ENCODE measurements around the gene OXSR1.

OXSR1 gene

DNA sequence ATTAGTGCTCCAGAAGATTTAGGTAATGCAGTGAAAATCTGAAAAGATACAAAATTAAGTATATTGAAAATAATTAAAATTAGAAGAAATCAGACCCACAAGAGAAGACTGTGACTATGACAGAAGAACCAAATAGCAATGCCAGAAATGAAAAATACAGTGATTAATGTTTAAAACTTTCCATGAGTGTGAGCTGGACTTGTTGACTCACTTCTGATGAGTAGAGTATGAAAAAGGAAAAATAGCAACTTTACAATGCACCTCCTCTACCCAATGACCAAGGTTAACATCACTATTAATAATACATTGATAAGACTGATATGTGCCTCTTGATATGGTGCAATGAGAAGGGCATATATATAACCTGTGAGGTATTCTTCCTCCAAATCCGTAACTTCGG is 60.9 kb downstream of the OXSR1 start:
- Histone ChIP-seq H2AFZ (ENCODE audit: insufficient read depth, low read length, poor library complexity) (no peak overlapping the region), H4K8ac (ENCODE audit: low read depth, low read length) (no peak overlapping the region)

GRCh38 chr3:38227989-38228388 is 62.7 kb downstream of the OXSR1 start:
- Histone ChIP-seq H3K18ac (ENCODE audit: low read length) (no peak overlapping the region), H3K79me2 (ENCODE audit: control insufficient read depth, insufficient read depth, low read length, poor library complexity) (no peaks in the 10 kb centered on the region), H3K14ac (ENCODE audit: low read length) (no peak overlapping the region), H3K27me3 (ENCODE audit: insufficient read depth, low read length) (no peaks in the 10 kb centered on the region), H2BK5ac (ENCODE audit: low read depth, low read length, poor library complexity) (no peak overlapping the region), H3K9me3 (ENCODE audit: insufficient read depth, low read depth, low read length) (no peaks in the 10 kb centered on the region), H3K27ac (ENCODE audit: low read depth, low read length) (no peak overlapping the region), H3K79me1 (ENCODE audit: low read length) (no peaks in the 10 kb centered on the region), H3K4me1 (ENCODE audit: control insufficient read depth in 1 of 2, insufficient read depth in 2 of 2, low read length in 2 of 2) (no peaks in the 10 kb centered on the region), H3K4me3 (ENCODE audit: low read depth, low read length) (no peak overlapping the region), H3K4me2 (ENCODE audit: low read length) (no peak overlapping the region), H2BK12ac (ENCODE audit: low read length) (no peak overlapping the region), H3K9ac (ENCODE audit: low read length) (no peak overlapping the region), H2AK5ac (ENCODE audit: low read length) (no peak overlapping the region), H2AFZ (ENCODE audit: insufficient read depth, low read length, poor library complexity) (no peak overlapping the region), H3K23ac (ENCODE audit: low read length) (no peak overlapping the region), H3K36me3 (ENCODE audit: control insufficient read depth in 1 of 2, insufficient read depth in 2 of 2, low read length in 2 of 2) (peaks cover 4 to 5% of the 10 kb centered on the region in 2 experiments), H2BK120ac (ENCODE audit: insufficient read depth, low read length, poor library complexity) (no peak overlapping the region), H4K91ac (ENCODE audit: low read depth, low read length) (no peak overlapping the region), H3K4ac (ENCODE audit: low read depth, low read length) (no peak overlapping the region), H4K8ac (ENCODE audit: low read depth, low read length) (no peak overlapping the region), H4K12ac (ENCODE audit: low read depth, low read length) (no peak overlapping the region)
- WGBS (ENCODE audit: extremely low coverage, insufficient coverage, insufficient read length) = no CpG with 5 or more reads among the region's 2 CpGs
- DNase-seq = peak in 1 of 2 donors; percentile 49

More for the DNA sequence above, 60.9 kb downstream of the OXSR1 start:
- H3K4me1 ChIP-seq (ENCODE audit: control insufficient read depth in 1 of 2, insufficient read depth in 2 of 2, low read length in 2 of 2) = no peaks in the 10 kb centered on the region
- H2BK120ac ChIP-seq (ENCODE audit: insufficient read depth, low read length, poor library complexity) = no peak overlapping the region
- H3K36me3 ChIP-seq (ENCODE audit: control insufficient read depth in 1 of 2, insufficient read depth in 2 of 2, low read length in 2 of 2) = peaks cover 5 to 7% of the 10 kb centered on the region in 2 experiments
- no peak overlapping the region for H3K9ac ChIP-seq (ENCODE audit: low read length)
- H3K4me3 ChIP-seq (ENCODE audit: low read depth, low read length) = no peak overlapping the region
- H2BK5ac ChIP-seq (ENCODE audit: low read depth, low read length, poor library complexity) = no peak overlapping the region
- H2AK5ac ChIP-seq (ENCODE audit: low read length) = no peak overlapping the region
- WGBS (ENCODE audit: extremely low coverage, insufficient coverage, insufficient read length) = no CpG with 5 or more reads among the region's 2 CpGs
- no peaks in the 10 kb centered on the region for H3K9me3 ChIP-seq (ENCODE audit: insufficient read depth, low read depth, low read length)
- H3K14ac ChIP-seq (ENCODE audit: low read length) = no peak overlapping the region
- H3K23ac ChIP-seq (ENCODE audit: low read length) = no peak overlapping the region
- no peak overlapping the region for H2BK12ac ChIP-seq (ENCODE audit: low read length)
- H3K79me2 ChIP-seq (ENCODE audit: control insufficient read depth, insufficient read depth, low read length, poor library complexity) = no peaks in the 10 kb centered on the region
- no peak overlapping the region for H3K27ac ChIP-seq (ENCODE audit: low read depth, low read length)
- H3K18ac ChIP-seq (ENCODE audit: low read length) = no peak overlapping the region
- H4K12ac ChIP-seq (ENCODE audit: low read depth, low read length) = no peak overlapping the region
- H4K91ac ChIP-seq (ENCODE audit: low read depth, low read length) = no peak overlapping the region
- no peak overlapping the region for H3K4me2 ChIP-seq (ENCODE audit: low read length)
- no peaks in the 10 kb centered on the region for H3K79me1 ChIP-seq (ENCODE audit: low read length)
- peak in 1 of 2 donors; percentile 9 for DNase-seq
- no peaks in the 10 kb centered on the region for H3K27me3 ChIP-seq (ENCODE audit: insufficient read depth, low read length)
- no peak overlapping the region for H3K4ac ChIP-seq (ENCODE audit: low read depth, low read length)

DNA sequence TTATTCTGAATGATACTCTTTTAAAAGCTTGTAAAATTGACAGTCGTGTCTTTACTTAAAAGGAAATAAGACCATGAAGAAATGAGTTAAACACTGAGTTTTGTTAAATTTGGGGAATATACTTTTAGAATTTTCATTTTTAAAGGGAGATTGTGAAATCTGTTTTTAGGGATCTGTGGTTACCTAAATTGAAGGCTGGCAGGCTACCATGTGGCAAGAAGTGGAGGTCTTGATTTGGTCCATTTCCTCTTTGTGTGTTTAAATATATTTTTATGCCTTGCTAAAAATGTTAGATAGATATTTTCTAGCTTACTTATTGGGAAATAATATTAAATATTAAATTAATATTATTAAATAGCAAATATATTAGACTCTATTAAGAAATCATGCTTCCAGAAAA is 63.7 kb downstream of the OXSR1 start:
- H3K27ac ChIP-seq (ENCODE audit: low read depth, low read length) = no peak overlapping the region
- H2AFZ ChIP-seq (ENCODE audit: insufficient read depth, low read length, poor library complexity) = no peak overlapping the region
- H3K23ac ChIP-seq (ENCODE audit: low read length) = no peak overlapping the region
- no CpG with 5 or more reads among the region's 1 CpG for WGBS (ENCODE audit: extremely low coverage, insufficient coverage, insufficient read length)
- no peak overlapping the region for H3K4ac ChIP-seq (ENCODE audit: low read depth, low read length)
- no peak overlapping the region for H4K8ac ChIP-seq (ENCODE audit: low read depth, low read length)
- no peak overlapping the region for H2AK5ac ChIP-seq (ENCODE audit: low read length)
- no peak overlapping the region for H2BK12ac ChIP-seq (ENCODE audit: low read length)
- no peaks in the 10 kb centered on the region for H3K27me3 ChIP-seq (ENCODE audit: insufficient read depth, low read length)
- no peak overlapping the region for H3K4me3 ChIP-seq (ENCODE audit: low read depth, low read length)
- H2BK5ac ChIP-seq (ENCODE audit: low read depth, low read length, poor library complexity) = no peak overlapping the region
- no peak overlapping the region for H4K91ac ChIP-seq (ENCODE audit: low read depth, low read length)
- no peak overlapping the region for H3K9ac ChIP-seq (ENCODE audit: low read length)
- no peak overlapping the region for H3K4me2 ChIP-seq (ENCODE audit: low read length)
- H3K9me3 ChIP-seq (ENCODE audit: insufficient read depth, low read depth, low read length) = no peaks in the 10 kb centered on the region
- no peak for DNase-seq
- no peaks in the 10 kb centered on the region for H3K79me2 ChIP-seq (ENCODE audit: control insufficient read depth, insufficient read depth, low read length, poor library complexity)
- no peaks in the 10 kb centered on the region for H3K79me1 ChIP-seq (ENCODE audit: low read length)
- H3K36me3 ChIP-seq (ENCODE audit: control insufficient read depth in 1 of 2, insufficient read depth in 2 of 2, low read length in 2 of 2) = peaks cover 2 to 5% of the 10 kb centered on the region in 2 experiments
- no peak overlapping the region for H3K14ac ChIP-seq (ENCODE audit: low read length)
- H3K18ac ChIP-seq (ENCODE audit: low read length) = no peak overlapping the region
- H2BK120ac ChIP-seq (ENCODE audit: insufficient read depth, low read length, poor library complexity) = no peak overlapping the region
- H4K12ac ChIP-seq (ENCODE audit: low read depth, low read length) = no peak overlapping the region
- H3K4me1 ChIP-seq (ENCODE audit: control insufficient read depth in 1 of 2, insufficient read depth in 2 of 2, low read length in 2 of 2) = no peaks in the 10 kb centered on the region

- Histone ChIP-seq H2BK5ac (ENCODE audit: low read depth, low read length, poor library complexity) (no peak overlapping the region), H3K14ac (ENCODE audit: low read length) (no peak overlapping the region), H3K27ac (ENCODE audit: low read depth, low read length) (no peak overlapping the region), H3K4me2 (ENCODE audit: low read length) (no peak overlapping the region), H3K4me1 (ENCODE audit: control insufficient read depth in 1 of 2, insufficient read depth in 2 of 2, low read length in 2 of 2) (no peaks in the 10 kb centered on the region), H3K36me3 (ENCODE audit: control insufficient read depth in 1 of 2, insufficient read depth in 2 of 2, low read length in 2 of 2) (peaks cover 2 to 5% of the 10 kb centered on the region in 2 experiments), H3K23ac (ENCODE audit: low read length) (no peak overlapping the region), H3K9me3 (ENCODE audit: insufficient read depth, low read depth, low read length) (no peaks in the 10 kb centered on the region), H3K27me3 (ENCODE audit: insufficient read depth, low read length) (no peaks in the 10 kb centered on the region), H3K4me3 (ENCODE audit: low read depth, low read length) (no peak overlapping the region), H3K9ac (ENCODE audit: low read length) (no peak overlapping the region), H3K79me2 (ENCODE audit: control insufficient read depth, insufficient read depth, low read length, poor library complexity) (no peaks in the 10 kb centered on the region), H2AK5ac (ENCODE audit: low read length) (no peak overlapping the region), H4K8ac (ENCODE audit: low read depth, low read length) (no peak overlapping the region), H3K18ac (ENCODE audit: low read length) (no peak overlapping the region), H2BK12ac (ENCODE audit: low read length) (no peak overlapping the region), H3K79me1 (ENCODE audit: low read length) (no peaks in the 10 kb centered on the region), H2BK120ac (ENCODE audit: insufficient read depth, low read length, poor library complexity) (no peak overlapping the region), H3K4ac (ENCODE audit: low read depth, low read length) (no peak overlapping the region), H4K91ac (ENCODE audit: low read depth, low read length) (no peak overlapping the region), H2AFZ (ENCODE audit: insufficient read depth, low read length, poor library complexity) (no peak overlapping the region), H4K12ac (ENCODE audit: low read depth, low read length) (no peak overlapping the region)
- no CpG with 5 or more reads among the region's 2 CpGs for WGBS (ENCODE audit: extremely low coverage, insufficient coverage, insufficient read length)
- no peak for DNase-seq
These were observed 67.4 kb downstream of the OXSR1 start for GRCh38 chr3:38232701-38233100.

Measured in trophoblast cell (in vitro differentiated cells and primary cell).